ENCODE data around the gene FSTL4.
A peak's percentile ranks its signal among the peaks of the same experiment; 100 is the strongest.

Gene FSTL4

GRCh38 chr5:133314086-133314485 lies 298.3 kb downstream of the FSTL4 start:
- DNase-seq, result no peak

GRCh38 chr5:133311176-133311575 lies 301.2 kb downstream of the FSTL4 start:
- no peak for DNase-seq

DNA sequence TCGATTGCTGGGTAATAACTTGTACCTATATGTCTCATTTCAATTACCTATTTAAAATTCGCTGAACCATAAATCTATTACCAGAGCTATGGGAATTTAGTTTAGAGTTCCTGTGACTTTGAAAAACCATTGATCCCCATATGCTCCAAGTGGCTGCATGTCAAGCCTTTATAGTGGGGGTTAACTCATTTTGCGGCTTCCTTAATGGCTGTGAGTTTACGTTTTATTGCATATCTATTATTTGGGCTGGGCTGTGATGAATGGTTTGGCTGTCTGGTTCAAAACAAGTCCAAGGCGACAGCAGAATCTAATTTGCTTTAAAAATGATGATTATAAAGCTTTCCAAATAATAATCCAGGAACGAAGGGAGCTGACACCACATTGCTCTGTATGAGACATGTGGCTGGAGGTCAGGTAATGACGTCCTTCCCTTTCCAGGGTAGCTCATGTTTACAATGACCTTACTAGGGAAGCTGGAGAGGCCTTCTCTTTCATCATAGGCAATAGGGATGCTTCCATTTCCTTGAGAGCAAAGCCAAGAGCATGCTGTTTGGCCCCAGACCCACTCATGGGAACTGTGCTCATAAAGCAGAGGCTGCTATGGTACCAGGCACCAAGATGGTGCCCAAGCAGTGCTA lies 302.2 kb downstream of the FSTL4 start:
- no peak for DNase-seq

DNA sequence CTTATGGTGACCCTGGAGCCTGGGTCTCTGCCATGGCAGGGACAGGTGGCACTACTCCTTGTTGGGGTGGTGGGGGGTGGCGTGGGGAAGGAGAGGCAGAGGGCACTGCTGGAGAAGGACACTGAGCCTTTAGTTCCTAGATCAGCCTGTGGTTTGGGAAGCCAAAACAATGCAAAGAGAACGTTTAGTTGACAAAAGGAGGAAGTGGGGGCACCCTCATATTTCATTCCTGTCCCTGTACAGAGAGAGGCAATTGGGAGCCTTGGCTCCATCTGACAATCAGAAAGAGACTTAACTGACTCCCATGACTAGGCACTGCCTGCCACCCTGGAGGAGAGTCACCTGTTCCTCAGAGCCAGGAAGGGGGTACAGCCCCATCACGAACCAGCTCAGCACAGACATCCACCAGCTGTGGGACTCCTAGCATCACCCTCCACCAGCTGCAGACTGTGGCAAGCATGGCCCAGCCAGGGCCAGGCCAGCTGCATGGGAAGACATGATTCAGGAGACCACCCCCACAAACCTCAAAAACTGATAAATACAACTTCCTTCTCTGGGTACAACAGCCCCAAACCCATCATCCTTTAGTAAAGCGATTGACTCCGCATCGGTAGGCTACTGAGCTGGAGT lies 303.1 kb downstream of the FSTL4 start:
- DNase-seq, result no peak

GRCh38 chr5:133307275-133307674 lies 305.1 kb downstream of the FSTL4 start:
- DNase-seq, result no peak

- DNase-seq, result no peak
Observed at GRCh38 chr5:133304707-133305216, 307.6 kb downstream of the FSTL4 start.

DNA sequence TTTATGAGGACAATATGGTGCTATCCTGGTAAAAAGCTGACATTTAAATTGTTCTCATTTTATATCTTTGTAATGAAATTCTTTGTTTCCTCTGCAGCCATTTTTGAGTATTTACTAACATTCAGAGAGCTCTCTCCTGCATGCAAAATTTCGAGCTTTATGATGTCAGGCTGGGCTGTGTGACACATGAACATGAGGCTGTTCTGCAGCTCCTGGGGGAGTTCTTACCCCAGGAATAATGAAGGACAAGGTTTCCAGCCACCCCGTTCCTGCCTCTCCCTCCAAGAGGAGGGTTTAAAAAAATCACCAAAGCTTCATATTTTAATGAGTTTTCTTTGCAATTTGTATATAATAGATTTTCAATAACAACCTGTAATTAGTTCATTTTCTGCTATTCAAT lies 308.2 kb downstream of the FSTL4 start:
- no peak for DNase-seq

GRCh38 chr5:133303298-133303697 lies 309.0 kb downstream of the FSTL4 start:
- no peak for DNase-seq

GRCh38 chr5:133299728-133300127 lies 312.6 kb downstream of the FSTL4 start:
- no peak for DNase-seq

- no peak for DNase-seq
Observed at GRCh38 chr5:133299021-133299420, 313.3 kb downstream of the FSTL4 start.

GRCh38 chr5:133298447-133298846 lies 313.9 kb downstream of the FSTL4 start:
- peak; percentile 11 for DNase-seq

DNA sequence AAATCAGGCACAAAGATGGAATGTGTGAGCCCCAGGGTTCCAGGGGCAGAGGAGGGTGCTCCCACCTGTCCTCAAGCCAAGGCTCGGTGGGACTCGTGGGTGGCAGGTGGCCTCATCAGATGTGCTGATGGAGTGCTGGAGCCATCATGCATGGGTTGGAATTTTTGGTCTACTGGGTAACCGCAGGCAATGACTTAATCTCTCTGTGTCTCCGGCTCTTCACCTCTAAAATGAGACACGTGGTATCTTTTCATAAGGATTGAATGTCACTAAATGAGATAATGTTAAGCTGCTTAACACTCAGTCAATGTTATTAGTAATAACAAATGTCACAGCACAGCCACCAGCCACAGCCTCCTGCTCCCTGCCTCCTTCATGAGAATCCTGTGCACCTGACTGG lies 315.0 kb downstream of the FSTL4 start:
- DNase-seq, result no peak

DNA sequence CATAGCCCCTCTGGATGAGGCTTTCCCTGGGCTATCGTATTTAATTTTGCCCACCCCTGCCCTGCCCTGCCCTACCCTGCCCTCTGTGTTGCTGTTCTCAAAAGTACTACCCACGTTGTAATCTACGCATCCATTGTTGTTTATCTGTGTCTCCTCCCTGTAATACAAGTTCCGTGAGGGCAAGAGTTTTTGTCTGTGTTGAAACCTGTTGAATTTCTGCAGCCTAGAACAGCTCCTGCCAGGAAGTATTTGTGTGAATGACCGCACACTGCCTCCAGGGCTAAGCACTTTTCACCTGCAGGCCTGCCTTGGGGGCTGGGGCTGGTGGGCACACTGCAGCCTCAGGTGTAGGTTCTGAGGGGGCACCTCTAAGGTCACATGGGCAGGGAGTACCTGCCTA lies 315.7 kb downstream of the FSTL4 start:
- no peak for DNase-seq

DNA sequence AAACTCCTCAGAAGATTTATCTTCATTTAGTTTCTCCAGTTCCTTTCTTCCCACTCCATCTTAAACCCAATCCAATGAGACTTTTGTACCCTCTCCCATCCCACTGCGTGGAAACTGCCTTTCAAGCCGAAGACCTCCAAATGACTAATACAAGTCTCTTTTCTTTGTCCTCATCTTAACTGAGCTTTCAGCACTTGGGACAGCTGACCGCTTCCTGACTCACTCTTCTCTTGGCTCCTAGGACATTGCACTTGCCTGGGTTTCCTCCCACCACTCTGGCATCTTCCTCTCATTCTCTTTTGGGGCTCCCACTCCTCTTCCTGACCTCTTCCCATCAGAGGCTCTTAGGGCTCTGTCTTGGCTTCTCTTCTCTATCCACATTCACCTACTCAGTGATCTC lies 316.8 kb downstream of the FSTL4 start:
- no peak for DNase-seq

GRCh38 chr5:133294380-133294779 lies 318.0 kb downstream of the FSTL4 start:
- no peak for DNase-seq

- no peak for DNase-seq
Observed at GRCh38 chr5:133293960-133294359, 318.4 kb downstream of the FSTL4 start.

- DNase-seq, result no peak
Observed at GRCh38 chr5:133292300-133292699, 320.0 kb downstream of the FSTL4 start.

DNA sequence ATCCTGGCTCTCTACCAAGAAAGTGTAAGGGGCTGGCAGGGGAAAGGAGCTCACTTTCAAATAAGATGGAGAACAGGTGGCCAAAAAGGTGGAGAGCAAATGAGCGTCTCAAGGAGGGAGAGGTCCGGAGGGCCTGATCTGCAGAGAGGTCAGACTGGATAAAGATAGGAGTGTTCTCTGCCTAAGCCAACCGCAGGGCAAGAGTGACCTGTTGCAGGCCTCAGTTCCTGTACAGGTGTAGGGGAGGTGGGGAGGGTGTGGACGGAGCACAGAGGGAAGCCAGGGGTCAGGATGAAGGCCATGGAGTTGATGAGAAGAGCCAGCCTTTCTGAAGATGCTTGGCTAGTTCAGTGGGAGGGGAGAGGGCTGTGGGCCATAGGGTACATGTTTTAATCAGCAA lies 320.8 kb downstream of the FSTL4 start:
- DNase-seq, result no peak

DNA sequence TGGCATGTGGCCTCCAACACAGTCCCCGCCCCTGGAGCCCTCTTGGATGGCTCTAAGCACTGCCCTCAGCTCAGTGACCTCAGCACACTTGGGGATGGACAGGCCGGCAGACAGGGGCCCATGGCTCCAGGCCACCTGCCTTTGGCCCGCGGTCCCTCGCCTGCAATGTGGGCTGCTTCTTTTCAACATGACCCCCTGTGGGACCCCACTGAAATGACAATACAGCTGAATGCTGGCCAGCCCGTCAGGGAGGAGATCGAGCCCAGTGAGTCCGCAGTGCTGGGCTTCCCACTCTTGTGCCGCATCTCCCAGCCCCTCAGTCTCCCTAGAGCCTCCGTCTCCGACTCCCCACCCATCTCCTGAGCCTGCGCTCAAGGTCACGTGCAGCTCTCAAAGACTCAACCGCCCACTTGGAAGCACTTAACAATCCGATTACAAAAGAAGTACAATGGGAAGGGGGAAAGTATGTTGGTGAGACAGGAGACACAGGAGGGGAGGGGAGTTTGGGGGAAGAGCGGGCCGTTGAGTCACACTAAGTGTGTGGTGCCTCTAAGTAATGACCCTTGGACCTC lies 321.6 kb downstream of the FSTL4 start:
- no peak for DNase-seq

- DNase-seq, result no peak
Observed at GRCh38 chr5:133289686-133290367, 322.5 kb downstream of the FSTL4 start.

GRCh38 chr5:133287500-133287899 lies 324.8 kb downstream of the FSTL4 start:
- DNase-seq, result peak; percentile 36

- no peak for DNase-seq
Observed at GRCh38 chr5:133286483-133286882, 325.9 kb downstream of the FSTL4 start.

DNA sequence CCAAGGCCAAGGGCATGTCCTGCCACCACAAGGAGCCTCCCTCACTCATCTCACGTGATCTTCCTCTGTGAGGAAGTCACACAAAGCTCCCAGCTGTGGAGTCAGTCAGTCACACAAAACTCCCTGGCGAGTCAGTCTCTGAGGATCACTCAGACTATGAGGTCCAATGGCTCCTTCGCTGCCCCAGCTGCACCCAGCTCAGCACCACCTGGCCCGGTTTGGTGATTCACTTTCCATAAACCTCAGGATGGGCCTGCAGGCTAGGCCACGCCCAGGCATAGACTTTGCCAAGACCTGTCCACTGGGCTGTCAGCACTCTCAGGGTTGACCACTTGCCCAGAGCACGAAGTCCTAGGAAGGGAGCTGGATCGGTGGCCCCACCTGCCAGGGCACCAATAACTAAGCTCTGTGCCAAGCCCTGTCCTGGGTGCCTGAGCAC lies 326.7 kb downstream of the FSTL4 start:
- DNase-seq, result no peak

- DNase-seq, result no peak
Observed at GRCh38 chr5:133284306-133284705, 328.0 kb downstream of the FSTL4 start.
